IPS-18c (cell line): ENCODE measurements around the gene RPL3.

Experiments used
- H3K4me3 ChIP-seq: 2 replicates; pipeline ENCODE4 v1.7.0; 2013; ENCODE audit warnings: low read depth, mild to moderate bottlenecking, low read length, moderate library complexity; ENCODE audit not compliant: insufficient read depth
- H3K9me3 ChIP-seq: one replicate; pipeline ENCODE4 v1.6.1; 2013; ENCODE audit warnings: mild to moderate bottlenecking, low read length, moderate library complexity; ENCODE audit not compliant: control insufficient read depth, insufficient read depth

Gene RPL3

DNA sequence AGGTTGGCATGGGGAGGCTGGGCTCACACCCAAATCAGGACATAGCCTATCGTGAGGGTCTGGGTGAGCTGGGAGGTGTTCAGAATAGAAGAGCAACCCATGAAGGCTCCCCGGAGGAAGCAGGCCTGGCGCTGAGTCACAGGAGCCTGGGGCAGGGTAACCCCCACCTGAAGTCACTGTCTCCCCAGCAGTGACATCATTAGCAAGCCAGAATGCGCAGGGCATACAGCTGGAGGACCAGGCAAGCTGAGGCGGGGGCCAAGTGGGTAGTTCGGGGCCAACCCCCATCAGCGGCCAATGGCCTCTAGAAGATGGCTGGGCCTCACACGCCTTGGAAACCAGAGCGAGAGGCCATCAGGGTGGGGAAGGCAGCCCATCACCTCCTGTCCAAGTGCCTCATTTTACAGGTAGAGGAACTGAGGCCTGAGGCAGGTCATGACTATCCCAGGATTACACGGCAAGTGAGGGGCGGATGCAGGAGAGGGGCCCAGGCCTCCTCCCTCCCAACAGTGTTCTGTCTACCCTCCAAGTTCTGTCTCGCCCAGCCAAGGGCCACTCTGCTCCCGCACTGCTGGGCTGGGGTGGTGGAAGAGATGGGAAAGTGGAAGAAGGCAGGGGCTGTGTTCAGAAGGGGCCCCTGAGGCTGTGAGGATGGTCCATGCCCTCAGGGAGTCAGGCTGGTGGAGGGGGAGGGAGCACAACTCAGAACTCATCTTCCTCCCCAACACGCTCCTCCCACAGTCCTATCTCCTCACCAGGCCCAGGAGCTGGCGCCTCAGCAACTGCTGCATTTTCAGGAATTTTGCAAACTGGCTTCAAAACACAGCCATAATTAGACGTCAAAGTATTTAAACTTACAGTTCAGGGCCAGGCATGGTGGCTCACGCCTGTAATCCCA, 24.6 kb downstream of the RPL3 start:
- no peak overlapping the region for H3K4me3 ChIP-seq
- H3K9me3 ChIP-seq = no peaks in the 10 kb centered on the region

DNA sequence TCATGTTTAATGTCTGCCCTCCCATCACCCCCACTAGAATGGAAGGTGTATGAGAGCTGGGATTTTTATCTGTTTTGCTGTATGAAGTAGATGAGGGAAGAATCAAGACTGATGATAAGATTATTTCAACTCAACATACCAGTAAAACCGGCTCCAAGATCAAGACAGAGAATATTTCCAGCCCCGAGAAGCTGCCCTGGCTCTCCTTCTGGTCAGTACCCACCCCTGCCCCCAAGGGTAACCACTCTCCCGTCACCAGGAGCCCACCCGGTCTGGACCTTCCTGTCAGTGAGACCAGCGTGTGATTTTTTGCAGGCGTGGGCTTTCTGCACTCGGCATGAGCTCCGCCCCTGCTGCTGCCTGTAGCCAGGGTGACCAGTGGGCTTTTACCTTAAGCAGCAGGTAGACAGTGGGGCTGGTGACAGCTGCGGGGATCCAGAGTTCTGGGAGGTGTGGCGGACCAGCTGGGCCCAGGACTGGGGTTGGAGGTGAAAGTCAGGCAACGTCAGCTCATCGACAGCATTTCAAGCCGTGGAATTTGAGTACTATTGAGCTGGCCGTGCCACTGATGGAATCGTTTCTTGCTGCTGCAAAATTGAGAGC, 25.6 kb downstream of the RPL3 start:
- Histone ChIP-seq H3K4me3 (no peak overlapping the region), H3K9me3 (no peaks in the 10 kb centered on the region)

DNA sequence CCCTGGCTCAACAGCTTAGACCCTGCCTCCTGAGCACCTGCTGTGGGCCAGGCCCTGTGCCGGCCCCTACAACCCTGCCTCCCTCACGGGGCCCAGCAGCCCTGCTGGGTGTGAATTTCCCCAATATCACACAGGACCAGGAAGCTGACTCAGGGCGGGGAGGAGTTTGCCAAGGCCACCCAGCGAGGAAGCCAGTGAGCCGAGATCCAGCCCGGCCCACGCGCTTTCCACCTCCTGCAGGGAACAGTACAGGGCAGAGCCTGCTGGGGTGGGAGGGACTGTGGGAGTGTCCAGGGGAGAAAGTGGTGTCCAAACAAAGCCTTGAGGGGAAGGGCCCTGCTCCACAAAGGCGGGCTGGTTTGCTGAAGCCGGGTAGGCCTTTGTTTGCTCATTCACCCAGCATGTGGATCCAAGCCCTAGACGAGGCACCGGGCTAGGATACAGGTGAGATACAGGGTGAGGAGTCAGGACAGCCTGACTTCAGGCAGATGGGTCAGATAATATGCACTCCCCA, 26.8 kb downstream of the RPL3 start:
- Histone ChIP-seq H3K4me3 (no peak overlapping the region), H3K9me3 (no peaks in the 10 kb centered on the region)

DNA sequence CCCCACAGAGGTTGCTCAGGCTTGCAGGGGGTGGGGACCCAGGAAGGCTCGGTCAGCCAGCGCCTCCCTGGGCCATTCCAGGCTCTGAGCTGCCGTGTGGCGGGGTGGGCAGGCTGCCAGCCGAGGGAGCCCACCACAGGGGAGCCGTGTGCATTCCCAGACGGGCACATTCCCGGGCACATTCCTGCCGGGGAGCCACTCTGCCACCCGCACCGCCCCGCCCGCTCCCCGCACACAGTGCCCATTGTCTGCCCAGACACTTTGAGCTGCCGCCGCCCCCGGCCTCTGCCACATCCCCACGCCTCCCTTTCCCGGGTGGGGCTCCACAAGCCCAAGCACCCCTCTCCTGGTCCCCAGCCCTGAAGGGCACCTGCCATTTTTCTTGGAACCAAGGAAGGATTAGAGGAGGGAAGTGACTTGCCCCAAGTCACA, 27.4 kb downstream of the RPL3 start:
- no peak overlapping the region for H3K4me3 ChIP-seq
- no peaks in the 10 kb centered on the region for H3K9me3 ChIP-seq

DNA sequence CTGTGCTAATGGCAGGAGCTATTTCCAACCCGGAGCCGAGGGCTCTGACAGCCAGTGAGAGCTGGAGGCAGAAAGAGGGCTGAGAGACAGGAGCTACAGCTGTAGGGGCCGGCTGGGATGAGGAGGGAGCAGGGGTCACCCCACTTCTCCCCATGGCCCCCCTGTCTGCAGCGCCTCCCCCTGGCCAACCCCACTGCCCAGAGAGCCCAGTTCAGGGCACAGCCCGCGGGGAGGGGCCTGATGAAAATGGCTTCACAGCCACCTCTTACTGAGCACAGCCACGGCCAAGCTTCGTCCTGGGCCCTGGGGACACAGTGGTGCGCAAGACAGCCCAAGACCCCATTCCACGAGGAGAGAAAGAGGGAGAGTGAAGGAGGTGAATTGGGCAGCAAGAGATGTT, 27.9 kb downstream of the RPL3 start:
- no peaks in the 10 kb centered on the region for H3K9me3 ChIP-seq
- no peak overlapping the region for H3K4me3 ChIP-seq

DNA sequence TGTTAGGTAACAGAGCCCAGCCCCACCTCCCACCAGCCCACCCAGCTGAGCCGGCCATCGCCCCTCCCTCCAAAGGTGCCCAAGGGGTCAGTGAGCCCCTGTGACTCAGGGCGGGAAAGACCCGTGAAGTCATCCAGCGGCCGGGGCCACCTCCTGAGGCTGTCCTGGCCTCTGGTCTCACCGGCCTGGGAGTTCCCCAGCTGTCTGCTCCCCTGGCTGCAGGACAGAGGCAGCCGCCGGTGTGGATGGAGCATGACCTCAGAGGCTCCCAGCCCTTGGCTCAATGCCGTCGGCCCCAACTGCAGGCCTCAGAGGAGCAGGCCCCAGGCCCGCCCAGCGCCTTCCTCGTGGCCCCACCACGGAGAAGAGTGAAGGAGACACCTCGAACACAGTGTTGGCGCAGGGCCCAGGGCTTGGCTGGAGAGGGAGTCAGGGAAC, 28.7 kb downstream of the RPL3 start:
- H3K4me3 ChIP-seq = no peak overlapping the region
- H3K9me3 ChIP-seq = no peaks in the 10 kb centered on the region

DNA sequence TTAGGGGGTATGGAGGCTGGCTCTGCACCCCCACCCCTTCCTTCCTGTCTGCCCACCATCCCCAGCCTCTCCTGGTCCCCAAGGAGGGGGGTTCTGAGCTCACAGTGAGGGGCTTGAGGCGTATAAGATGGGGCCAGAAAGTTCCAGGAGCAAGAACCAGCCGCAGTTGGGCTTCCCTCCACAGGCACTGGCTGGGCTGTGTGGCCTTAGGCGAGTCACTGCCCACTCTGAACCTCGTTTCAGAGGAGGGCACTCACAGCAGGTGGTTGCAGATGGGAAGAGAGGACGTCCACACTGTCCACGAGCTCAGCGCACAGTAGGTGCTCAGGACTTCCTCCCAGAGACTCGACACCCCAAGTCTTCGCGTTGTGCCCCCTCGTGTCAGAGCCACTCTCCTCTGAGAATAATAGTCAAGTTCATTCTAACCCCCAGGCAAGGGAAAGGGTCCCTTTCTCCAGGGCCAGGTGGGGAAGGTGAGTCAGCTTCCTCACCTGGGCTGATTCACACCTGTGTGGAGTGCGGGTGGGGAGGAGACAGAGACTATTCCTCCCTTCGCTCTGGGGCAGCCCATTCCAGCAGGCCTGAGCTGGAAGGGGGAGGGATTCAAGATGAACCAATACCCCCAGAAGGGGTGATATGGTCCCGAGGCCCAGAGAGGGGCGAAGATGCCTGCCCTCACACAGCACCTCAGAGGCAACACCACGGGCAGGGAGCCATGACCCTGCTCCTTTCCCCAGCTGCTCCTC, 29.3 kb downstream of the RPL3 start:
- no peak overlapping the region for H3K4me3 ChIP-seq
- H3K9me3 ChIP-seq = no peaks in the 10 kb centered on the region

DNA sequence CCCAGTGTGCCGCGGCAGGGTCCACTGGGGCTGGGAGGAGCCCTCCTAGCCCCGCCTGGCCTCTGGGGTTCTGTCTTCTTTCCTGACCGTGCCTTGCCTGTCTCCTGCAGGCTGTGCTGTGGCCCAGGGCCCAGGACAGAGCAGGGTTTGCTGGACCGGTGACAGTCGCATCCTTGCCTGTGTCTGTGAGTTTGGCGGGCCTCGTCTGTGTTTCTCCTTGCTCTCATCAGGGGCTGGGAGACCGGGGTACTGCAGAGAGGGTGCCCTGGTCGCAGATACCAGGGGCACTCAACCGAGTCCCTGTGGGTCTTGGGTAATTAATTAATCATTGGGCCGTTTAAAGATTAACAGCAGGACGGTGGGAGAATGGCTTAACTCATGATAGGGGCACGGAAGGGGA, 29.9 kb downstream of the RPL3 start:
- Histone ChIP-seq H3K4me3 (no peak overlapping the region), H3K9me3 (no peaks in the 10 kb centered on the region)

DNA sequence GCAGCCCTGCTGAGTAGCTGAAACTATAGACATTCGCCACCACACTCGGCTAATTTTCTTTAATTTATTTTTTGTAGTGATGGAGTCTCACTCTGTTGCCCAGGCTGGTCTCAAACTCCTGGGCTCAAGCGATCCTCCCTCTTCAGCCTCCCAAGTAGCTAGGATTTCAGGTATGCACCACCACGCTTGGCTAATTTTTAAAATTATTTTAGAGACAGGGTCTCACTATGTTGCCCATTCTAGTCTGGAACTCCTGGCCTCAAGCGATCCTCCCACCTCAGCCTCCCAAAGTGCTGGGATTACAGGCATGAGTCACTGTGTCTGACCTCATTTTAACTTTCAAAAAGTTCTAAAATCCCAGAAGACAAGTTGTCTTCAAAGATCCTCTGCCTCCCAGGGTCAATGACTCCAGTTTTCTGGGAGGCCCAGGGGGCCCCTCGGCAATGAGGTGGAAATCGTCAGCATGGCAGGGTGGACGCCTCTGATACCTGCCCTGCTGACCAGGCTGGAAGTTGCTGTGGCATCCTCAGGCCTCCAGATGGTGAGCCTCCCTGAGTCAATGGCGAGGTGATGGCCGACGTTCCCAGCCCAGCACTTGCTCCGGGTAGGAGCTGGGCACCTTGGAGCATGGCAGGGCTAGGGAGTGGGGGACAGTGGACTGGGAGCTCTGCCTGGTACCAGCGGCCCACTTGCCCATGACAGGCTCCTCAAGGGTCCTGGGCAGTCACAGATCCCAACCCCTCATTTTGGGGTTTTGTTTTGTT, 31.1 kb downstream of the RPL3 start:
- no peaks in the 10 kb centered on the region for H3K9me3 ChIP-seq
- no peak overlapping the region for H3K4me3 ChIP-seq

DNA sequence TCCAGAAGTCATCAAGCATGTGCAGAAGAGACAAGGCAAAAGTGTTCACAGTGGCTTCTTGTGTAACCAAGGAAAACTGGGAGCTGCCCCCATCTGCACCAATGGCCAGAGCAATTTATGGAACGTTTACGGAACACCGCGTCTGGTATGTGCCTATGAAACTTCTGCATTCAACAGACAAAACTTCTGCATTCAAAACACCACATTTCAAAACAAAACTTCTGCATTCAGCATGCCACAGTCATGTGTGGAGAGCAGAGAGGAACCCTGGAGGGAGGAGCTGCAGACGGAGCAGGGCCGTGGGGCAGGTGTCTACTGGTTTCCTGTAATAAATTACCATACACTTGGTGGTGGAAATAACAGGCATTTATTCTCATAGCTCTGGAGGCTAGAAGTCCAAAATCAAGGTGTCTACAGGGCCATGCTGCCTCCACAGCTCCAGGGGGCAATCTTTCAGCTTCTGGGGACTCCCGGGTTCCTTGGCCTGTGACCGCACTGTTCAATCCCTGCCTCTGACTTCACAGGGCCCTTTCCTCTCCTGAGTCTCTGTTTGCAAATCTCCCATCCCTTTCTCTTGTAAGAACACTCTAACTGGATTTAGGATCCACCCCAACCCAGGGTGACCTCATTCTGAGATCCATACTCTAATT, 32.2 kb downstream of the RPL3 start:
- H3K4me3 ChIP-seq = no peak overlapping the region
- H3K9me3 ChIP-seq = no peaks in the 10 kb centered on the region

DNA sequence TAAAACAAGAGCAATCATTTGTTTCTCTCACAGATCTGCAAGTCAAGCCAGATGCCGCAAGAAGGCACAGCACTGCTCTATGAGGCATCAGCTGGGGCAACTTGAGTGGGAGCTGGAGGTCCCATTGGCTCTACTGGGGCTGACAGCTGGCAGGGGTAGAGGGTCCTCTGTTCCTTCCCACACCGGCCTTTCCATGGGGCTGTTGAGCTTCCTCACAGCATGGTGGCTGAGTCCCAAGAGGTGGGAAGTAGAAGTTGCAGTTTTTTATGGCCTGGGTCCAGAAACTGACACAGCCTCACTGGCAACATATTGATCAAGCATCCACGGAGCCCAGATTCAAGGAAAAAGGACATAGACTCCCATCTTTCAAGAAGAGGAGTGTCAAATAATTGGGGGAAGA, 34.4 kb downstream of the RPL3 start:
- Histone ChIP-seq H3K9me3 (no peaks in the 10 kb centered on the region), H3K4me3 (no peak overlapping the region)

DNA sequence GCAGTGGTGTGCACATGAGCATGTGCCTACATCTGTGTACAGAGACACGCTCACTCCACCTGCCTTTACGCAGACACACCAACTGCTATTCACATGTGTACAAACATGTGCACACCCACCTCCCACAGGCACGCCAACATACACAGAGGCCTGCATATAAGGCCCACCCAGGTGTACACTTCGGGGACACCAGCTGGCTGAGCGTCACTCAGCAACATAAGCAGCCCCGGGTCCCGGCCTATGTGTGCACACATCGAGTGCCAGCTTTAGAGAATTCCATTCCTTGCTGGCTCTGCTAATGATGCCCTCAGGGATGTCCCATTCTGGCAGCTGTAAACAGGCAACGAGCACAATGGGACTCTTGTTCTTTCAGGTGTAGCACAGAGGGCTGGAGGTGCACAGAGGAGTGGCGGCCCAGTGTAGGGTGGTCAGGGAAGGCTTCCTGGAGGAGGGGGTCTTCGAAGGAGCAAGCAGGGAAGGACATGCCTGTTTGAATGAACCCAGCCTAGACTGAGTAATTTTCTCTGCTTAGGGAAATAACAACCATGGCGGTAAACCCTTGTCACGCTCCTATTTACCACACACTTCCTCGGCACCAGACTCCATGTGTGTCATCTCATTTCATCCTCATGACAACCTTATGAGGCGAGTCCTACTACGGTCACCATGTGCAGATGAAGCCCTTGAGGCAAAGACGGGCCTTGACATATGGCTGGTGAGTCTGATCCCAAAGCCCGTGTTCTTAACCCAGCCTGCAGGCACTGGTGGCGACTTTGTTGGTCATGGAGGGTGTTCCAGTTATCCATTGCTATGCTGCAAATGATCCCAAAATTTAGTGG, 35.1 kb downstream of the RPL3 start:
- no peaks in the 10 kb centered on the region for H3K9me3 ChIP-seq
- no peak overlapping the region for H3K4me3 ChIP-seq

DNA sequence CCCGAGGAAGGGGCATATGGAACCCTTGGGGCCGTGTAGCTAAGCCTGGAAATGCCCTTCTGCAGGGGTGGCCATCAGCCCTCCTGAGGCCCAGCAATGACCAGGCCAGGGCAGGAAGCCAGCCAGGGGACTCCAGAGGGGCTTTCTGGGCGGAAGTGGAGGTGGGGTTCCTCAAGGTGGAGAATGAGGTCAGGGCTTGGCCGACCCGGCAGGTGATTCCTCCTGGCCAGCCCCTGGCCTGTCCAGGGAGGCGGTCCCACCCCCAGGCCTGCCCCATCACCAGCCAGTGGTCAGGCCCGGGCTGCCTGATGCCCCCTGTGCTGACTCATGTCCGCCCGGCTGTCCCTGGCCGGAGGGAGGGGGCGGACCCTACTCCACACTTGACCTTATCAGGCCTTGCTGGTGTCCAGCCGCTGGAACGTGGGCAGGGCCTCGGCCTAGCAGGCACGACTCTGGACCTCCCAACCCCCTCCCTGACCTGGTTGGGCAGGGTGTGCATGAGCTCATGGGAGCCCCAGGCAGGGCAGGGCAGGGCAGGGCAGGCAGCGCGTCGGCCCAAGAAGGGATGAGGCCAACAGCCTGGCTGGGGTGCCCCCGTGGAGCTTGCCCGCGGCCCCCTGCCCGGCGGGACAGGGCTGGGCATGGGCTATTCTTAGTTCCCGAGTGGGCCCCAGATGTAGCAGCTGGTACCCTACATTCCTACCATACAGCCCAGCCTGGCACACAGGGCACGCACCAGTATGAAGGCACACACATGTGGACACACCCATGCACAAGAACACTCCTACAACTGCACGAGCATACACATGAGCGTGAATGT, 35.9 kb downstream of the RPL3 start:
- no peaks in the 10 kb centered on the region for H3K9me3 ChIP-seq
- H3K4me3 ChIP-seq = no peak overlapping the region

DNA sequence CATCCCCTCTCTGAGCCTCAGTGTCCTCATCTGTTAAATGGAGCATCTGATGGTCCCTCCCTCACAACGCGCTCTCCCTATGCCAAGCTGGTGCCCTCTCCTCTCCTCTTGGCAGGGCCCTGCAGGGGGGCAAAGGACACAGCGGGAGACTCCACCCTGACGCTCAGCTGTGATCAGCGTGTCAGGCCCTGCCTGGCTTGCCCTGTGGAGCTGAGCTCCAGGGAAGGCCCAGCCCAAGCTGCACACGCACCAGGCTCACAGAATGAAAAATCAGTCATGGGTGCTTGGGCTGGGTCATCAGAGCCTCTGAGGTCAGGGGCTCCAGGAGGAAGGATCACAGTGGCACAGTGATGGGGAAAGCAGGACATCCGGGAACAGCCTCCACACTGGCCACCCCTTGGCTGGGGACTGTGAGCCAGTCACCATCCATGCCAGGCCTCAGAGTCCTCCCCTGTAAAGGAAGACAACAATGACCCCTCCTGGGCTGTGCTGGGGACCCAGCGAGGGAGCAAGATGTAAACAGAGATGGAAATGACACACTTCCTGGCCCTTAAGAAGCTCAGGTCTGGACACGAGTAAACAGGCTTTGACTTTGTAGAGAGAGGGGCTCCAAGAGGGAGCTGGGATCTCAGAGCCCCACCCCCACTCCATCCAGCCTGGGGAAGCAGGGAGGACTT, 36.6 kb downstream of the RPL3 start:
- Histone ChIP-seq H3K4me3 (no peak overlapping the region), H3K9me3 (no peaks in the 10 kb centered on the region)

DNA sequence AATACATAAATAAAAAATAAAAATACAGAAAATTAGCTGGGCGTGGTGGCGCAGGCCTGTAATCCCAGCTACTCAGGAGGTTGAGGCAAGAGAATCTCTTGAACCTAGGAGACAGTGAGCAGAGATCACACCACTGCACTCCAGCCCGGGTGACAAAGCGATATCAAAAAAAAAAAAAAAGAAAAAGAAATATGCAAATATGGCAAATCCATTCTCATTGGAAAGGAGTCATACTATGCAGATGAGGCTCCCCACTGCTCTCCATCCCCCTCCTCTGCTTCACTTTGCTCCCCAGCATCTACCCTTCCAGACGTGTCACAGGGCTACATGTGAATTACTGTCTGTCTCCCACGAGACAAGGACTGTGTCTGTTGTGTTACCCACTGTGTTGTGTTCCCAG, 38.3 kb downstream of the RPL3 start:
- no peaks in the 10 kb centered on the region for H3K9me3 ChIP-seq

More for the DNA sequence above, 38.3 kb downstream of the RPL3 start:
- no peak overlapping the region for H3K4me3 ChIP-seq
